ENCODE measurements around the gene PURA. TPM values are rescaled to one million over a fixed set of nuclear protein-coding genes. Genes with fewer than 3 reads are reported as not detected.
A peak's percentile ranks its signal among the peaks of the same experiment; 100 is the strongest.

PURA gene
- total and polyA plus RNA-seq, 4 donors, result 3.5 to 22.1 (median 11.6) TPM

DNA sequence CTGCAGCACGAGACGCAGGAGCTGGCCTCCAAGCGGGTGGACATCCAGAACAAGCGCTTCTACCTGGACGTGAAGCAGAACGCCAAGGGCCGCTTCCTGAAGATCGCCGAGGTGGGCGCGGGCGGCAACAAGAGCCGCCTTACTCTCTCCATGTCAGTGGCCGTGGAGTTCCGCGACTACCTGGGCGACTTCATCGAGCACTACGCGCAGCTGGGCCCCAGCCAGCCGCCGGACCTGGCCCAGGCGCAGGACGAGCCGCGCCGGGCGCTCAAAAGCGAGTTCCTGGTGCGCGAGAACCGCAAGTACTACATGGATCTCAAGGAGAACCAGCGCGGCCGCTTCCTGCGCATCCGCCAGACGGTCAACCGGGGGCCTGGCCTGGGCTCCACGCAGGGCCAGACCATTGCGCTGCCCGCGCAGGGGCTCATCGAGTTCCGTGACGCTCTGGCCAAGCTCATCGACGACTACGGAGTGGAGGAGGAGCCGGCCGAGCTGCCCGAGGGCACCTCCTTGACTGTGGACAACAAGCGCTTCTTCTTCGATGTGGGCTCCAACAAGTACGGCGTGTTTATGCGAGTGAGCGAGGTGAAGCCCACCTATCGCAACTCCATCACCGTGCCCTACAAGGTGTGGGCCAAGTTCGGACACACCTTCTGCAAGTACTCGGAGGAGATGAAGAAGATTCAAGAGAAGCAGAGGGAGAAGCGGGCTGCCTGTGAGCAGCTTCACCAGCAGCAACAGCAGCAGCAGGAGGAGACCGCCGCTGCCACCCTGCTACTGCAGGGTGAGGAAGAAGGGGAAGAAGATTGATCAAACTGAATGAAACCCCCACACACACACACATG is 654 bp downstream of the PURA start:
- ATAC-seq (ENCODE audit: insufficient read depth, low FRiP score) (peak; percentile 63), DNase-seq (peak; percentile 62 to 66 (median 65))
- H3K4me1 ChIP-seq (ENCODE audit: control insufficient read depth in 5 of 5, insufficient read depth in 5 of 5, low read length in 5 of 5), result peaks cover 14 to 23% (median 17%) of the 10 kb centered on the region in 5 donors
- H3K4me3 ChIP-seq, result peak overlapping the region; percentile 87
- H3K36me3 ChIP-seq (ENCODE audit: control insufficient read depth in 4 of 4, insufficient read depth in 4 of 4, low read length in 4 of 4), result no peaks in the 10 kb centered on the region
- H3K9ac ChIP-seq (ENCODE audit: insufficient read depth in 1 of 2, low read length in 2 of 2), result peak overlapping the region; percentile 36 to 46
- peak overlapping the region; percentile 73 to 99 for H3K27ac ChIP-seq (ENCODE audit: low read depth in 1 of 2, low read length in 1 of 2)
- TF ChIP-seq, protein P1, sequence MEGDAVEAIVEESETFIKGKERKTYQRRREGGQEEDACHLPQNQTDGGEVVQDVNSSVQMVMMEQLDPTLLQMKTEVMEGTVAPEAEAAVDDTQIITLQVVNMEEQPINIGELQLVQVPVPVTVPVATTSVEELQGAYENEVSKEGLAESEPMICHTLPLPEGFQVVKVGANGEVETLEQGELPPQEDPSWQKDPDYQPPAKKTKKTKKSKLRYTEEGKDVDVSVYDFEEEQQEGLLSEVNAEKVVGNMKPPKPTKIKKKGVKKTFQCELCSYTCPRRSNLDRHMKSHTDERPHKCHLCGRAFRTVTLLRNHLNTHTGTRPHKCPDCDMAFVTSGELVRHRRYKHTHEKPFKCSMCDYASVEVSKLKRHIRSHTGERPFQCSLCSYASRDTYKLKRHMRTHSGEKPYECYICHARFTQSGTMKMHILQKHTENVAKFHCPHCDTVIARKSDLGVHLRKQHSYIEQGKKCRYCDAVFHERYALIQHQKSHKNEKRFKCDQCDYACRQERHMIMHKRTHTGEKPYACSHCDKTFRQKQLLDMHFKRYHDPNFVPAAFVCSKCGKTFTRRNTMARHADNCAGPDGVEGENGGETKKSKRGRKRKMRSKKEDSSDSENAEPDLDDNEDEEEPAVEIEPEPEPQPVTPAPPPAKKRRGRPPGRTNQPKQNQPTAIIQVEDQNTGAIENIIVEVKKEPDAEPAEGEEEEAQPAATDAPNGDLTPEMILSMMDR (IDR thresholded peaks at IDR 0.05; ENCODE audit: control extremely low read depth, extremely low read depth), result no peak
- H3K9me3 ChIP-seq (ENCODE audit: control insufficient read depth in 4 of 4, insufficient read depth in 3 of 4, low read length in 3 of 4), result no peaks in the 10 kb centered on the region
- peaks cover 0 to 39% (median 30%) of the 10 kb centered on the region in 3 donors for H3K27me3 ChIP-seq (ENCODE audit: control insufficient read depth in 3 of 3, insufficient read depth in 3 of 3, low read length in 2 of 3)
- WGBS, 2 donors, result 1 to 2% methylated on average over 64 to 65 of the region's 65 CpGs

DNA sequence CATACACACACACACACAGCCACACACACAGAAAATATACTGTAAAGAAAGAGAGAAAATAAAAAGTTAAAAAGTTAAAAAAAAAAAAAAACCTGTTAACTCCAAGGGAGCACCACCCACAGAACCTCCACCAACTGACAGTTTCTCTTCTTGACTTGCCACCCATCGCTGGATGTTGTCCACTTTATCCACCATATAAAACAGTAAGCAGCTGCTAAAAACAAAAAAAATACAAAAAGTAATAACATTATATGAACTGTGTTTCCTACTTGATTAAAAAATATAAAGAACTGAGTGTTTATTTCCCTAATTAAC is 1.2 kb downstream of the PURA start:
- whole genome bisulfite sequencing, 2 donors, result 45 to 48% methylated on average over 1 of the region's 1 CpG
- peak overlapping the region in 1 of 2 donors; percentile 46 for H3K9ac ChIP-seq (ENCODE audit: insufficient read depth in 1 of 2, low read length in 2 of 2)
- no peak overlapping the region for H3K4me3 ChIP-seq
- H3K27me3 ChIP-seq (ENCODE audit: control insufficient read depth in 3 of 3, insufficient read depth in 3 of 3, low read length in 2 of 3), result peaks cover 0 to 33% (median 24%) of the 10 kb centered on the region in 3 donors
- H3K4me1 ChIP-seq (ENCODE audit: control insufficient read depth in 5 of 5, insufficient read depth in 5 of 5, low read length in 5 of 5), result peaks cover 14 to 23% (median 17%) of the 10 kb centered on the region in 5 donors
- ATAC-seq (ENCODE audit: insufficient read depth, low FRiP score) (no peak), DNase-seq (no peak)
- peak overlapping the region in 1 of 2 donors; percentile 99 for H3K27ac ChIP-seq (ENCODE audit: low read depth in 1 of 2, low read length in 1 of 2)
- H3K9me3 ChIP-seq (ENCODE audit: control insufficient read depth in 4 of 4, insufficient read depth in 3 of 4, low read length in 3 of 4), result no peaks in the 10 kb centered on the region
- no peaks in the 10 kb centered on the region for H3K36me3 ChIP-seq (ENCODE audit: control insufficient read depth in 4 of 4, insufficient read depth in 4 of 4, low read length in 4 of 4)
- TF ChIP-seq, protein P1 (IDR thresholded peaks at IDR 0.05; ENCODE audit: control extremely low read depth, extremely low read depth), result no peak

DNA sequence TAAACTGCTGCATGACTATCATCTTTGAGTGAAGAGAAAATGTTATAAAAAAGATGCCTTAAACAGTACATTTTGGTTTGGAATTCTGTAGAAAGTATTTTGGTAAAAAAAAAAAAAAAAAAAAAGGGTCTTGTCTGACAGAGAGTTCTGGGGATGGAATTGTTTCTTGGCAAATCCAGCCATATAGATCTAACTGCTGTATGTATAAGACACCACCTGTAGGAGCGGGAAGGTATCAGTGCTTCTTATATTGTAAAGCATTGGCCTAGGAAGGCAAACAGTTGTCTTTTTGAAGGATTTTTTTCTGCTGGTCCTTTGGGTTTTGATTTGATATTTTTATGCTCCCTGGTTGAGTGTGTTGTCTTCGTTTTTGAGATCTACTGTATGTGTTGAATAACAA is 2.8 kb downstream of the PURA start:
- peaks cover 13 to 23% (median 17%) of the 10 kb centered on the region in 5 donors for H3K4me1 ChIP-seq (ENCODE audit: control insufficient read depth in 5 of 5, insufficient read depth in 5 of 5, low read length in 5 of 5)
- DNase-seq (no peak), ATAC-seq (ENCODE audit: insufficient read depth, low FRiP score) (no peak)
- no peaks in the 10 kb centered on the region for H3K9me3 ChIP-seq (ENCODE audit: control insufficient read depth in 4 of 4, insufficient read depth in 3 of 4, low read length in 3 of 4)
- no peak overlapping the region for H3K4me3 ChIP-seq
- H3K36me3 ChIP-seq (ENCODE audit: control insufficient read depth in 4 of 4, insufficient read depth in 4 of 4, low read length in 4 of 4), result no peaks in the 10 kb centered on the region
- TF ChIP-seq, protein P1 (IDR thresholded peaks at IDR 0.05; ENCODE audit: control extremely low read depth, extremely low read depth), result no peak
- no peak overlapping the region for H3K9ac ChIP-seq (ENCODE audit: insufficient read depth in 1 of 2, low read length in 2 of 2)
- peaks cover 0 to 17% (median 10%) of the 10 kb centered on the region in 3 donors for H3K27me3 ChIP-seq (ENCODE audit: control insufficient read depth in 3 of 3, insufficient read depth in 3 of 3, low read length in 2 of 3)
- no peak overlapping the region for H3K27ac ChIP-seq (ENCODE audit: low read depth in 1 of 2, low read length in 1 of 2)
- WGBS, 2 donors, result 79 to 84% methylated on average over 2 of the region's 2 CpGs
